Stimulated activated naive CD4-positive, alpha-beta T cell treated with Interleukin-2 at 50 U/mL for 16 hours (primary cell): Measurements from ENCODE around the gene SPACDR.
A peak's percentile ranks its signal among the peaks of the same experiment; 100 is the strongest.

Experiments
- DNase-seq: peaks from one replicate; lab custom pipeline; 2025; lab: John Stamatoyannopoulos, UW

SPACDR gene

GRCh38 chr7:100484673-100485045 is 20.6 kb upstream of the SPACDR start:
- no peak for DNase-seq

GRCh38 chr7:100483722-100484672 is 19.9 kb upstream of the SPACDR start, which contains the start of gene NYAP1:
Gene NYAP1 (plus strand): TSS chr7:100483927. CDS start chr7:100485312, 1,385 bp downstream.
- DNase-seq = peak; percentile 46

- peak; percentile 72 for DNase-seq
These were observed 19.1 kb upstream of the SPACDR start for GRCh38 chr7:100483090-100483721.

GRCh38 chr7:100482728-100483089 is 18.6 kb upstream of the SPACDR start:
- DNase-seq = no peak

- no peak for DNase-seq
These were observed 17.4 kb upstream of the SPACDR start for GRCh38 chr7:100481466-100481865.

- peak; percentile 85 for DNase-seq
These were observed 15.0 kb upstream of the SPACDR start, which contains the start of gene TSC22D4 for GRCh38 chr7:100478958-100479660. Gene TSC22D4 (minus strand): TSS chr7:100479214. CDS start chr7:100478038, 1,176 bp downstream.

- DNase-seq = no peak
These were observed 13.8 kb upstream of the SPACDR start for GRCh38 chr7:100477871-100478267.

- DNase-seq = peak; percentile 29
These were observed 13.1 kb upstream of the SPACDR start for GRCh38 chr7:100476903-100477870.

- no peak for DNase-seq
These were observed 12.2 kb upstream of the SPACDR start for GRCh38 chr7:100476101-100476780.

- no peak for DNase-seq
These were observed 11.5 kb upstream of the SPACDR start for GRCh38 chr7:100475549-100475948.

GRCh38 chr7:100472854-100473499 is 8.9 kb upstream of the SPACDR start:
- no peak for DNase-seq

GRCh38 chr7:100472121-100472851 is 8.2 kb upstream of the SPACDR start:
- no peak for DNase-seq

GRCh38 chr7:100471021-100471420 is 7.0 kb upstream of the SPACDR start:
- DNase-seq = no peak

- DNase-seq = peak; percentile 70
These were observed 5.4 kb upstream of the SPACDR start for GRCh38 chr7:100469227-100470044.

- DNase-seq = no peak
These were observed 3.7 kb upstream of the SPACDR start for GRCh38 chr7:100467638-100468373.

- DNase-seq = no peak
These were observed 2.9 kb upstream of the SPACDR start for GRCh38 chr7:100466653-100467605.
